Measurements from ENCODE around the gene APP.

GRCh38 chr21:26096494-26097371 lies 73.8 kb downstream of the APP start:
- TF ChIP-seq CTCF (conservative IDR thresholded peaks at IDR 0.05; ENCODE audit: low read depth, low read length) (no peak), EZH2 (IDR thresholded peaks at IDR 0.05; ENCODE audit: borderline replicate concordance, low read depth, low read length, poor library complexity, severe bottlenecking) (no peak)

Measured in A673 (cell line).